Measurements from ENCODE around the gene ZNF396. TPM values are rescaled to one million over a fixed set of nuclear protein-coding genes. Genes with fewer than 3 reads are reported as not detected.

Gene ZNF396
- total RNA-seq, 4 donors from 2014 or later: 2.8 to 3.9 (median 3.1) TPM

GRCh38 chr18:35337286-35337685 is 39.9 kb downstream of the ZNF396 start:
- TF ChIP-seq POLR2A (IDR thresholded peaks at IDR 0.05) (no peak), CTCF (IDR thresholded peaks at IDR 0.05) (no peak), EP300 (IDR thresholded peaks at IDR 0.05) (no peak)
- H3K27ac ChIP-seq: no peak overlapping the region
- H3K4me3 ChIP-seq: no peak overlapping the region
- H3K36me3 ChIP-seq: peaks cover 2 to 85% (median 30%) of the 10 kb centered on the region in 3 donors
- peaks cover 0 to 60% (median 4%) of the 10 kb centered on the region in 4 donors for H3K4me1 ChIP-seq
- 87 to 90% methylated on average over 5 of the region's 5 CpGs for WGBS, 2 donors
- no peaks in the 10 kb centered on the region for H3K27me3 ChIP-seq
- DNase-seq (ENCODE audit: low spot score in 2 of 2): no peak
- H3K9me3 ChIP-seq: no peaks in the 10 kb centered on the region

GRCh38 chr18:35335866-35336265 is 41.3 kb downstream of the ZNF396 start:
- peaks cover 2 to 92% (median 30%) of the 10 kb centered on the region in 3 donors for H3K36me3 ChIP-seq
- H3K27ac ChIP-seq: no peak overlapping the region
- 87 to 88% methylated on average over 4 of the region's 4 CpGs for WGBS, 2 donors

GRCh38 chr18:35334821-35335220 is 42.3 kb downstream of the ZNF396 start:
- WGBS, 2 donors: 65 to 70% methylated on average over 3 of the region's 3 CpGs
- Histone ChIP-seq H3K4me3 (no peak overlapping the region), H3K4me1 (peaks cover 0 to 38% (median 0%) of the 10 kb centered on the region in 4 donors), H3K27me3 (no peaks in the 10 kb centered on the region), H3K36me3 (peaks cover 2 to 85% (median 24%) of the 10 kb centered on the region in 3 donors), H3K27ac (no peak overlapping the region), H3K9me3 (no peaks in the 10 kb centered on the region)
- TF ChIP-seq CTCF (IDR thresholded peaks at IDR 0.05) (no peak), POLR2A (IDR thresholded peaks at IDR 0.05) (no peak), EP300 (IDR thresholded peaks at IDR 0.05) (no peak)
- no peak for DNase-seq (ENCODE audit: low spot score in 2 of 2)

More at GRCh38 chr18:35335866-35336265, 41.3 kb downstream of the ZNF396 start:
- TF ChIP-seq POLR2A (IDR thresholded peaks at IDR 0.05) (no peak), EP300 (IDR thresholded peaks at IDR 0.05) (no peak), CTCF (IDR thresholded peaks at IDR 0.05) (no peak)
- Histone ChIP-seq H3K27me3 (no peaks in the 10 kb centered on the region), H3K4me1 (peaks cover 0 to 48% (median 0%) of the 10 kb centered on the region in 4 donors), H3K9me3 (no peaks in the 10 kb centered on the region), H3K4me3 (no peak overlapping the region)
- DNase-seq (ENCODE audit: low spot score in 2 of 2): no peak

GRCh38 chr18:35334212-35334611 is 42.9 kb downstream of the ZNF396 start:
- peaks cover 0 to 32% (median 0%) of the 10 kb centered on the region in 4 donors for H3K4me1 ChIP-seq
- no peak for DNase-seq (ENCODE audit: low spot score in 2 of 2)
- H3K4me3 ChIP-seq: no peak overlapping the region
- H3K27me3 ChIP-seq: no peaks in the 10 kb centered on the region
- H3K36me3 ChIP-seq: peaks cover 2 to 79% (median 19%) of the 10 kb centered on the region in 3 donors
- H3K27ac ChIP-seq: no peak overlapping the region
- 91 to 100% methylated on average over 1 of the region's 1 CpG for WGBS, 2 donors
- TF ChIP-seq EP300 (IDR thresholded peaks at IDR 0.05) (no peak), CTCF (IDR thresholded peaks at IDR 0.05) (no peak), POLR2A (IDR thresholded peaks at IDR 0.05) (no peak)
- no peaks in the 10 kb centered on the region for H3K9me3 ChIP-seq

- 68 to 71% methylated on average over 4 of the region's 4 CpGs for WGBS, 2 donors
- Histone ChIP-seq H3K9me3 (peaks cover 0 to 9% (median 0%) of the 10 kb centered on the region in 4 donors), H3K36me3 (peaks cover 0 to 59% (median 4%) of the 10 kb centered on the region in 3 donors), H3K27ac (no peak overlapping the region), H3K4me1 (peaks cover 0 to 18% (median 0%) of the 10 kb centered on the region in 4 donors), H3K4me3 (no peak overlapping the region), H3K27me3 (no peaks in the 10 kb centered on the region)
- no peak for TF ChIP-seq CTCF (IDR thresholded peaks at IDR 0.05)
- DNase-seq (ENCODE audit: low spot score in 2 of 2): no peak
These were observed 45.6 kb downstream of the ZNF396 start for GRCh38 chr18:35331367-35332087.
